BE2C (cell line): ENCODE measurements around the gene SMIM29.
A peak's percentile ranks its signal among the peaks of the same experiment; 100 is the strongest.

ENCODE experiments used
- DNase-seq: peaks from one replicate; pipeline ENCODE4 v3.0.0-alpha.2; 2020
- H3K27me3 ChIP-seq: fragments of 250-450 bp; sonication (Bioruptor Pico); 2 replicates; pipeline ENCODE4 v1.5.1; 2020; ENCODE audit warnings: mild to moderate bottlenecking
- H3K36me3 ChIP-seq: fragments of 250-450 bp; sonication (Bioruptor Pico); 2 replicates; pipeline ENCODE4 v1.5.1; 2020; ENCODE audit warnings: mild to moderate bottlenecking
- H3K4me1 ChIP-seq: fragments of 250-450 bp; sonication (Bioruptor Pico); 2 replicates; pipeline ENCODE4 v1.5.1; 2020
- H3K4me3 ChIP-seq: 2 replicates; pipeline ENCODE4 v1.5.1; 2011; ENCODE audit warnings: low read depth, low read length
- H3K9me3 ChIP-seq: fragments of 250-450 bp; sonication (Bioruptor Pico); 2 replicates; pipeline ENCODE4 v1.5.1; 2020
- TF ChIP-seq, protein P1 (sequence below): IDR thresholded peaks from 2 replicates; pipeline ENCODE4 v1.5.1; 2012; ENCODE audit warnings: mild to moderate bottlenecking, low read depth, low read length

SMIM29 gene

GRCh38 chr6:34223956-34224940, 24.6 kb downstream of the SMIM29 start:
- no peaks in the 10 kb centered on the region for H3K27me3 ChIP-seq
- peaks cover 4% of the 10 kb centered on the region; the same call in 1 of the 2 replicates for H3K4me1 ChIP-seq
- peak overlapping the region; percentile 63 for H3K4me3 ChIP-seq
- TF ChIP-seq, protein P1, sequence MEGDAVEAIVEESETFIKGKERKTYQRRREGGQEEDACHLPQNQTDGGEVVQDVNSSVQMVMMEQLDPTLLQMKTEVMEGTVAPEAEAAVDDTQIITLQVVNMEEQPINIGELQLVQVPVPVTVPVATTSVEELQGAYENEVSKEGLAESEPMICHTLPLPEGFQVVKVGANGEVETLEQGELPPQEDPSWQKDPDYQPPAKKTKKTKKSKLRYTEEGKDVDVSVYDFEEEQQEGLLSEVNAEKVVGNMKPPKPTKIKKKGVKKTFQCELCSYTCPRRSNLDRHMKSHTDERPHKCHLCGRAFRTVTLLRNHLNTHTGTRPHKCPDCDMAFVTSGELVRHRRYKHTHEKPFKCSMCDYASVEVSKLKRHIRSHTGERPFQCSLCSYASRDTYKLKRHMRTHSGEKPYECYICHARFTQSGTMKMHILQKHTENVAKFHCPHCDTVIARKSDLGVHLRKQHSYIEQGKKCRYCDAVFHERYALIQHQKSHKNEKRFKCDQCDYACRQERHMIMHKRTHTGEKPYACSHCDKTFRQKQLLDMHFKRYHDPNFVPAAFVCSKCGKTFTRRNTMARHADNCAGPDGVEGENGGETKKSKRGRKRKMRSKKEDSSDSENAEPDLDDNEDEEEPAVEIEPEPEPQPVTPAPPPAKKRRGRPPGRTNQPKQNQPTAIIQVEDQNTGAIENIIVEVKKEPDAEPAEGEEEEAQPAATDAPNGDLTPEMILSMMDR = no peak
- no peaks in the 10 kb centered on the region for H3K36me3 ChIP-seq
- DNase-seq = peak; percentile 95
- no peaks in the 10 kb centered on the region for H3K9me3 ChIP-seq

DNA sequence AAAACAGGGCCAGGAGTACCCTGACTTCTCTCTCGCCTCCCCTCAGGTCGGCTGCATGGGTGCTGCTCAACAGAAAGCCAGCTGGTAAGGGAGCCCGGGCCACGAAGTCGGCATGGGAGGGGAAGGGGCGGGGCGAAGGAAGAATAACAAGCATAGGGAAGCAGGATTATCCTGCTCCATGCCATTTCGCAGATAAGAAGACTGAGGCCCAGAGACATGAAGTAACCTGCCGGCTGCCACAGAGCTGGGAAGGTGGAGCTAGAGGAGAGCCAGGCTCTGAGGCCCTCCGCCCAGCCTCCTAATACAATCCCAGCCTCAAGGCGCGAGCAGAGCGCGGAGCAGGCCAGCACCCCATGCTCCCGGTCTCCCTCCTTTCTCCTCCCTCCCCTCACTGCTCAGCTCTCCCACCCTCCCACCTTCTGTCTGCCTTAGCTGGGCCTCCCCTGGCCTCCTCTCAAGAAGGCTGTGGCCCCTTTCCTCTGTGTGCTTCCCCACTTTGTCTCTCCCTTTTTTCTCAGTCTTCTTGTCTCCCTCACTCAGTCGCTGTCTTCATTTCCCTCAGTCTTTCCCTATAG, 25.3 kb downstream of the SMIM29 start:
- Histone ChIP-seq H3K4me1 (peaks cover 4% of the 10 kb centered on the region; the same call in 1 of the 2 replicates), H3K36me3 (no peaks in the 10 kb centered on the region), H3K4me3 (peak overlapping the region; percentile 50), H3K9me3 (no peaks in the 10 kb centered on the region), H3K27me3 (no peaks in the 10 kb centered on the region)
- TF ChIP-seq, protein P1 = no peak
- no peak for DNase-seq

DNA sequence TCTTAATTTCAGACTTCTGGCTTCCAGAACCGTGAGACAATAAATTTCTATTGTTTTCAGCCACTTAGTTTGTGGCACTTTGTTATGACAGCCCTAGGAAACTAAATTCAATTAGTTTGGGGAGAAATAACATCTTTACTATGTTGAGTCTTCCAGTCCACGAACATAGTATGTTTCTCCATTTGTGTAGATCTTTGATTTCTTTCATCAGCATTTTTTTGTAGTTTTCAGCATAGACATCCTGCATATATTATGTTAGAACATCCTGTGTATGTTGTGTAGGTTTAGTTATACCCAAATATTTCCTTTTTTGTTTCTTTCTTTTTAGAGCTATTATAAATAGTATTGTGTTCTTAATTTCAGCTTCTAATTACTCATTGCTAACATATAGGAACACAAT, 30.1 kb downstream of the SMIM29 start:
- H3K9me3 ChIP-seq = no peaks in the 10 kb centered on the region
- TF ChIP-seq, protein P1 = no peak
- peaks cover 4% of the 10 kb centered on the region; the same call in 1 of the 2 replicates for H3K4me1 ChIP-seq
- no peaks in the 10 kb centered on the region for H3K27me3 ChIP-seq
- no peak overlapping the region for H3K4me3 ChIP-seq
- no peak for DNase-seq
- H3K36me3 ChIP-seq = no peaks in the 10 kb centered on the region

DNA sequence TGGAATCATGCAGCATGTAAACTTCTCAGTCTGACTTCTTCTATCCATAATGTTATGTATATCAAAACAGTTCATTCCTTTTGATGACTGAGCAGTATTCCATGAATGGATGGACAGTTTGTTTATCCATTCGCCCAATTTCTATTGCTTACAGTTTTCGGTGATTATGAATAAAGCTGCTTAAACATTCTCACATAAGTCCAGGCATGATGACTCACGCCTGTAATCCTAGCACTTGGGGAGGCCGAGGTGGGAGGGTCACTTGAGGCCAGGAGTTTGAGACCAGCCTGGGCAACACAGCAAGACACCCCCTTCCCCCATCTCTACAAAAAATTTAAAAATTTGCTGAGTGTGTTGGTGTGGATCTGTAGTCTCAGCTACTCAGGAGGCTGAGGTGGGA, 35.0 kb downstream of the SMIM29 start:
- H3K9me3 ChIP-seq = no peaks in the 10 kb centered on the region
- H3K27me3 ChIP-seq = no peaks in the 10 kb centered on the region
- H3K4me1 ChIP-seq = no peaks in the 10 kb centered on the region
- no peaks in the 10 kb centered on the region for H3K36me3 ChIP-seq
- TF ChIP-seq, protein P1 = no peak
- DNase-seq = no peak
- H3K4me3 ChIP-seq = no peak overlapping the region

DNA sequence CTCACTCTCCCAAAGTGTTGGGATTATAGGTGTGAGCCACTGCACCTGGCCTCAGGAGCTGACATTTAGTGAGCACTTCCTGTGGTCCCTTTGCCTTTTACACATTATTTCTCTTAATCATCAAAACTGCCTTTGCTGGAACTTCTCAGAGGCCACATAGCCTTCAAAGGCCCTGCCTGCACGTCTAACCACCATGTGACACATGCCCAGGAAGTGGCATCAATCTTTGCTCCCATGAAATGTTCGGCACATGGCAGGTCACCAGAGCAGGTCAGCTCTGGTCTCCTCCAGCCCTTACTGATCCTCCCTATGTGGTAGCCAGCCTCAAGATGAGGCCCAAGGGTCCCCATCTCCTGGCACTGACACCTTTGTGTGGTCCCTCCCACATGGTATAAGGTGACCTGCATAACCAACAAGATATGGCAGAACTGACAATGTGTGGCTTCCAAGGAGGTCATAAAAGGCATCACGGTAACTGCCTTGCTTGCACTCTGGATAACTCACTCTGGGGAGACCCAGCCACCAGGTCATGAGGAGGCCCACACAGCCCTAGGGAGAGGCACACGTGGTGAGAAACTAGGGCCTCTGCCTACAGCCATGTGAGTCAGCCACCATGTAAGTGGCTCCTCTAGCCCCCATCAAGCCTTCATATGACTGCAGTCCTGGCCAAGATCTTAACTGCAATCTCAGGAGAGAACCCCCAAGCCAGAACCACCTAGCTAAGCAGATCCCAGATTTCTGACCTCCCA, 40.9 kb downstream of the SMIM29 start:
- TF ChIP-seq, protein P1 = no peak
- H3K36me3 ChIP-seq = no peaks in the 10 kb centered on the region
- no peaks in the 10 kb centered on the region for H3K4me1 ChIP-seq
- DNase-seq = no peak
- no peaks in the 10 kb centered on the region for H3K9me3 ChIP-seq
- H3K27me3 ChIP-seq = no peaks in the 10 kb centered on the region
- H3K4me3 ChIP-seq = no peak overlapping the region
